SK-N-DZ (cell line): ENCODE measurements around the gene CCDC15.
"Not testable (repeated sequence)": the region's sequence is repeated elsewhere in the genome, so short reads cannot be mapped to it uniquely, and the experiment has no call there.

Experiments
- DNase-seq: peaks from one replicate; pipeline ENCODE4 v3.0.0-alpha.2; 2015; ENCODE audit warnings: low spot score

The CCDC15 gene

DNA sequence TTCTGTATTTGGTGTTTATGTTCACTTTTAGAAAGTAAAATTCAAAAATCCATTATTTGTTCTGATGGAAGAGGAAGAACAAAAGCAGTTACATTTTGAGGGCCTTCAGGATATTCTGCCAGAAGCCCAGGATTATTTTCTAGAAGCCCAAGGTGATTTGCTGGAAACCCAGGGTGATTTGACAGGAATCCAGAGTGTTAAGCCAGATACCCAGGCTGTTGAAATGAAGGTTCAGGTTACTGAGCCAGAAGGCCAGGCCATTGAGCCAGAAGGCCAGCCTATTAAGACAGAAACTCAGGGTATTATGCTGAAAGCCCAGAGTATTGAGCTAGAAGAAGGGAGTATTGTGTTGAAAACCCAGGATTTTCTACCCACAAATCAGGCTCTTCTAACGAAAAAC, 33.1 kb downstream of the CCDC15 start:
- DNase-seq, result no peak

DNA sequence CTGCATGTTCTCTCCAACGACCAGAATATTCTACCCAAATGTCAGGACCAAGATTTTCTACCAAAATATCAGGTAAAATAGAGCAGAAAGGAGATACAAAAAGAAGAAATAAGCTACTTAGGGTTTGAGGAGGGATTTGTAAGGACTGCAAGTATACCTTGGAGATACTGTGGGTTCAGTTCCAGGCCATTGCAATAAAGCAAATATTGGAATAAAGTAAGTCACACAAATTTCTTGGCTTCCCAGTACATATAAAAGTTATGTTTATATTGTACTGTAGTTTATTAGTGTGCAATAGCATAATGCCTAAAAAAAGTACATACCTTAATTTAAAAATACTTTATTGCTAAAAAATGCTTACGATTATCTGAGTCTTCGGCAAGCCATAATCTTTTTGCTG, 34.1 kb downstream of the CCDC15 start:
- no peak for DNase-seq

DNA sequence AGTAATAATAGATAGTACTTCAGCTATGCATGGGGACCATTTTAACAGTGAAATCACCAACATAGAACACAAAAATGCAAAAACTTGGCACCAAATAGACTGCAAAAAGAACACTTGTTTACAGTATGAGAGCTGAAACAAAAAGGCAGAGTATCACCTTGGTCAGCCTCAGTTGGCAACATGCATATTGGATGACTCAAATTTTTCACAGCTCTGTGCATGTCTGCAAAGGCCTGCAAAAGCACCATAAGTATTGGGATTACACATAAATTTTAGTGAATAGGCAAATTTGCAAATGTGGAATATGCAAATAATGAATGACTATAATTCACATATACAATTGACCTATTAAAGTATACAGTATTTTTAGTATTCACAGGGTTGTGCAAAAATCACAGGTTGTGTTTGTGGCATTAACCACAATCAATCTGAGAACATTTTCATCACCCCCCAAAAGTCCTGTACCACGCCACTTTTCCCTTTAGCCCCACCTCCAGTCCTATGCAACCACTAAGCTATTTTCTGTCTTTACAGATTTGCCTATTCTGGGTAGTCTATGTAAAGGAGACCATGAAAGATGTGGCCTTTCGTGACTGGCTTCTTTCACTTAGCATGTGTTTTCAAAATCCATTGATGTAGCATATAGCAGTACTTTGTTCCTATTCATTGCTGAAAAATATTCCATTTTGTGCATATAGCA, 47.2 kb downstream of the CCDC15 start:
- DNase-seq, result no peak

DNA sequence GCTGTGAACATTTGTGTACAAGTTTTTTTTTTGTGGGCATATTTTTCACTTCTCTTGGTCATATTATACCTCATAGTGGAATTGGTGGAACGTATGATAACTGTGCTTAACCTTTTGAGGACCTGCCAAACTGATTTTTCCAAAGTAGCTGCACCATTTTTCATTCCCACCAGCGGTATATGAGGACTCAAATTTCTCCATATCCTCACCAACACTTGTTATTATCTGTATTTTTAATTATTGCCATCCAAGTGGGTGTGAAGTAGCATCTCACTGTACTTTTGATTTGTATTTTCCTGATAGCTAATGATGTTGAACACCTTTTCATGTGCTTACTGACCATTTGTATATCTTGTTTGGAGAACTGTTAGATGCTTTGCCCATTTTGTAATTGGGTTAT, 47.8 kb downstream of the CCDC15 start:
- no peak for DNase-seq

DNA sequence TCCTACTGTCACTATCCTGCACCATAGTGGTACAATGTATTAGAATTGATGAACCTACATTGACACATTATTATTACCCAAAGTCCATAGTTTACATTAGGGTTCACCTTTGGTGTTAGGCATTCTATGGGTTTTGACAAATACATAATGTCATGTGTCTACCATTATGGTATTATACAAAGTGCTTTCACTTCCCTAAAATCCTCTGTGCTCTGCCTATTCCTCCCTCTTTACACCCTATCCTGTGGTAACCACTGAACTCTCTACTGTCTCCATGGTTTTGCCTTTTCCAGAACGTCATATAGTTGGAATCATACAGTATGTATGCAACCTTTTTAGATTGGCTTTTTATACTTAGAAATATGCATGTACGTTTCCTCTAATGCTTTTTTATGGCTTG, 51.5 kb downstream of the CCDC15 start:
- no peak for DNase-seq

DNA sequence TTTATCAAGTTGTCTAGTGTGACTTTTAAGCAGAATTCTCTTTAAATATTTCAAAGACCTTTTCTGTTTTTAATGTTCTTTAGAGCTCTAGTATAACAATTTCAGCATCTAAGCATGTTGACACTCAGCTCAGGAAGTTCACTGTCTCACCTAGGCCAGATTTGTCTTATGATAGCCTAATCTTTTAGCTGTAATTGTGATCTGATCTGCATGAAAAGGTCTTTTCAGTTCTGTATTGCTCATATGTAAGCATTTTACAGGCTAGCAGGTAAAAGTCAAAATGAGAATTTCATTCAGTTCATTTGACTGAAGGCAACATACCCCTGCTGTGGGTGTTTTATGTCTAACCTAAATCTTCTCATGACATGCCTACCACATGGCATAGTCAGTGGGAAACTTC, 62.4 kb downstream of the CCDC15 start:
- no peak for DNase-seq

DNA sequence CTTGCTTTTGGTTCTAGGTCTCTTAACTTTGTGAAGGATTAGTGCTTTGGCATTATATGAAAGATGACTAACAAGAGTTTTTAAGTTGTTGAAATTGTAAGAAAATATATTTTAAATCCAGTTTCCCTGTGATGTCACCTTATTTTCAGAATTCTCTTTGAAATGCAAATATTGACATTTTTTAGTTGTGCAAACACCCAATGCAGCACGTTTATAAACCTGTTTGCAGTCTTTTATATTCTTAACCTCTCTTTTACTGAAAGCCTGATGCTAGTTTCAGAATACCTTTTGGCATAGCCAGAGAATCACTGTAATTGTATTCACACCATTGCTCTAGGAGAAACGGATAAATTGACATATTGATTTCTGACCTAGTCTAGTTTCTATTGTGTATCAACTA, 66.3 kb downstream of the CCDC15 start:
- no peak for DNase-seq

DNA sequence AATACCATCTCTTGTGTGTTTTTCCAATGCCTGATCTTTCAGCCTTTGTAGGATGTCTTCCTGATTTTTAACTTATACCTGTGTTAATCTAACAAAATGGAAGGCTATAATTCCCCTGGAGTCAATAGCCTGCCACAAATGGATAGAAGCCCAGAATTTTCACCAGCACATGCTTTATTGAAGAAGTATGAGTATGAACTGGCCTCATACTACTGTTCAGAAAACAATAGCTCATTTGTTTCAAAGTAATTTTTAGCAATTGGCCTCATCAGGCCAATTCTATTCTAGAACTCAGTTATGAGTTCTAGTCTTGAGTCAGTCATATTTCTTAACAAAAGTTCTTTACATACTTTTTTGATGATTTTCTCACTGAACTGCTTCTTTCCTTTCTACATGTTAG, 68.5 kb downstream of the CCDC15 start:
- no peak for DNase-seq

DNA sequence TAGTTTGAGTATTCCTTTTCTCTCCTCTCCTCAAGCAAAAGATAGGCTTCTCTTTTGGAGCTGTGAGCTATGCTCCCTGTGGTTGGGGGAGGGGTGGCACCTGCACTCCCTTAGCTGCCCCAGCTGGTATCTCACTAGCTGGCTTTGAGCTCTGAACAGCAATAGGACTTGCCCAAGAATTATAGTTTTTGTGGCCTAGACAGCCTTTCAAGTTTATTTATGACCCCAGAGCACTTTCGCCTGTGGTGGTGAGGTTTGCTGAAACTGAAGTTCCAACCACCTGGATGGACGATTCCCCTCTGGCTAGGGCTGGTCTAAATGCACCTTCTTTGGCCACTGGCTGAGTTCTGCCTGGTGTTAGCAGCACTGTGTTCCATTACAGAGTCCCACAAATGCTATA, 72.0 kb downstream of the CCDC15 start:
- no peak for DNase-seq

DNA sequence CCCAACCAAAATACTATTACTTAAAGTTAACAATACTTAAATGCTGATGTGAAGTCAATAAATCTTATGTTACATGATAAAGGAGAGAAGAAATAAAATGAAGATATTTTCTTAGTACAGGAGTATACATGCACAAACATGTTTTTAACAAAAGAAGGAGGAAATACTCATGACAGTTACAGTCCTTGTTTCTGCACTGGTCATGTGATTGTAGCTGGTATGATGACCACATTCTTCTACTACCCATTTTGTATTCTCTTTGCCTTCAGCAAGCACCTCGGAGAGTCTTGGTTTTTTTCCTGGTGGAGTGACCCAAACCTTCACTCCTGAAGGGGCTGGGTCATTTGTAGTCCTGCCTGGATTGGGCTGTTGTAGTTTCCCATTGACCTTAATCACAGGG, 75.4 kb downstream of the CCDC15 start:
- not testable (repeated sequence) for DNase-seq

DNA sequence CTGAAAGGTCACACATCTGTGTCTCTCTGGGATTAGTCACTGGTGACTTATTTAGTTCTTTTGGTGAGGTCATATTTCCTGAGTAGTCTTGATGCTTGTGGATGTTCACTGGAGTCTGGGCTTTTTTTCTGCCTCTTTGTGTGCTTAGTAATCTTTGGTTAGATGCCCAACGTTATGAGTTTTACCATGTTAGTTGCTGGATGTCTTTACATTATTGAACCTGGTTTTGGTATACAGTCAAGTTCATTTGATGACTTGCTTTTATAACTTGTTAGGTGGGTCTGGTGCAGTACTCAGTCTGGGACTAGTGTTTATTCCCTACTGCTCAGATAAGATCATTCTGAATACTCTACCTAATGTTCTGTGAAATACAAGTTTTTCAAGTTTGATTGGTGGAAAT, 82.9 kb downstream of the CCDC15 start:
- DNase-seq, result no peak

DNA sequence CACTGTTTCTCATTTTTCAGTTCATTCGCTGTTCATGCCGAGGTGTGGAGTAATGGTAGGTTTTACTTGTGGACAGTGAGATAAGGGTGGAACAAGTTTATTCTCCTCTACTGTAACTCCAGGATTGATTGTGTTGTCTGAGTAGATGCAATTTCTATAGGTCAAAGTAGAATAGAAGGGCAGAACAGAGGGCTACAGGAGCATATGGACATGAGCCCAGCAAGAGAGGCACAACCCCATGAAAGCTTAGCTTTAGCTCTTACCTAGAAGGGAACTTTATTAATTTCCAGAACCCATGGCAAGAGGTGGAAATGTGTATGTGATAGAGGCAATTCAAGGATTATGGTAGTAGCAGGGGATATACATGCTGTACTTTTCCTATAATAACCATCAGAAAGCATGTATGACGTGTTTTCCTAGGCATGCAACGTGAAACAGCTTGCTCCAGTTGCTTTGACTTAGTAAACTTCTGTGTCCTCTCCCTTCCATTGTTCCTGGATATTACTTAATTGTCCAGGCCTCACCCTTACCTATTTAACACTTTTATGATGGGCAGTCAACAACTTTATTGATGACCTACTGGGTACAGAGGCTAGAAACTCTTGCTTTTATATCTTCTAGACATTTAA, 95.3 kb downstream of the CCDC15 start:
- DNase-seq, result no peak

DNA sequence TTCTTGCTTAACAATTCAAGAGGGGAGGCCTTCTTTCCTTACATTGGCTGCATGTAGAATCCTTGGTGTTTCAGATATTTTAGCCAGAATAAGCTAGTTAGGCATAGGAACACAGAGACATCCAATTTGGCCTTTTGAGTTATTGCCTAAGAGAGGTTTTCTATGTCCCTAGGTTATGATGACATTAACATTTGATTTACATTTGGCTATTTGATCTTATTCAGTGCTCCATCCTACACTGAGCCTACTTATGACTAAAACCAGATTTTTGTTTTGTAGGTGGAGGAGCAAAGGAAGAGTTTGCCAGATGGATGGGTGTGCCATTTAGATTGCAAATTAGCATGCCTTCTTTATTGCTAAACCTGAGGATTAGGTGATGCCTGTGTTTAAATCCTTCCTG, 98.0 kb downstream of the CCDC15 start:
- no peak for DNase-seq

DNA sequence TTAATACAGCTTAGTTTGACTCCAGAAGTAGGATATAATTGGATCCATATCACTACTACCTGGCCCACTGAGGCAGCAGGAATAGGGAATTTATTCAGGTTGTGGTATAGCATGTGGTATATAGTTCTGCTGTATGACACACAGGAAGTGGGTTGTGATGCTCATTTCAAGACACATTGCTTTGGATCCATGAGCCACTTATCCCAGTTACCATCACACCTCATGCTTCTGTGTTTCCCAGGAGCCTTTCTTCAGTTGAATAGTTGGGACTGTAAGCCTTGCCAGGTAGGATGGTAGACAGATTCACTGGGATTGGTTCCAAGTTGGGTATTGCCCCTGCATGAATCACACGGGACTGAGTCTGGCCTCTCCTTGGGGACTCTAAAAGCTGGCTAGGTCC, 99.2 kb downstream of the CCDC15 start:
- no peak for DNase-seq

DNA sequence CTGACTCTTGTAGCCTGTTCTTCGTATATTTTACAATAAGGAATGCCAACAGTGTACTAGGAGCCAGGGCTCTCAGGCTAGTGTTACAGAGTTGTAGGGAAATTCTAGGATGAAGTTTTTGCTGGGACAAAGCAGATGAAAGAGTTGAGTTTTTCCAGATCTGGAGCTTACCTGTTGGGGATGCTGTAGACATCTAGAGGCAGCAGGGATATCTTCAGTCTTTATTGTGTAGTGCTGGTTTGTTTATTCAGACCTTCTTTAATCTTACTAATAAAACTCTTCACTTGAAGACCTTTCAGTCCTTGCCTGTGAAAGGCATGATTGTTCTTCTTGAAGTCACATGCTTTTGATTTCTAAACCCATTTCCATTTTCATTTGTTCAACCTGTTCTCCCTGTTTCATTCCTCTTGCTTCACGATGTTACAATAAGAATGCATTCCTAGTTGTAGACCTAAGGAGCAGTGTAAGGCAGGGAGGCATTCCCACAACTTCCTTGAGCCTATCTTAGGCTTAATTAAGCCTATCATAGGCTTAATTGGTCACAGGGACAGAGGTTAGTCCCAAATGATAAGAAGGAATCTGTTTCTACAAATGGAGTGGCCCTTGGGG, 101.2 kb downstream of the CCDC15 start:
- no peak for DNase-seq

DNA sequence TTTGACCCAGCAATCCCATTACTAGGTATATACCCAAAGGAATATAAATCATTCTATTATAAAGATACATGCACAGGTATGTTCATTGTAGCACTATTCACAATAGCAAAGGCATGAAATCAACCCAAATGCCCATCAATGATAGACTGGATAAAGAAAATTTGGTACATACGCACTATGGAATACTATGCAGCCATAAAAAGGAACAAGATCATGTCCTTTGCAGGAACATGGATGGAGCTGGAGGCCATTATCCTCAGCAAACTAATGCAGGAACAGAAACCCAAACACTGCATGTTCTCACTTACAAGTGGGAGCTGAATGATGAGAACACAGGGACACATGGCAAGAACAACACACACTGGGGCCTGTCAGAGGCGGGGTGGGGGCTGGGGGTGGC, 102.1 kb downstream of the CCDC15 start:
- DNase-seq, result not testable (repeated sequence)

DNA sequence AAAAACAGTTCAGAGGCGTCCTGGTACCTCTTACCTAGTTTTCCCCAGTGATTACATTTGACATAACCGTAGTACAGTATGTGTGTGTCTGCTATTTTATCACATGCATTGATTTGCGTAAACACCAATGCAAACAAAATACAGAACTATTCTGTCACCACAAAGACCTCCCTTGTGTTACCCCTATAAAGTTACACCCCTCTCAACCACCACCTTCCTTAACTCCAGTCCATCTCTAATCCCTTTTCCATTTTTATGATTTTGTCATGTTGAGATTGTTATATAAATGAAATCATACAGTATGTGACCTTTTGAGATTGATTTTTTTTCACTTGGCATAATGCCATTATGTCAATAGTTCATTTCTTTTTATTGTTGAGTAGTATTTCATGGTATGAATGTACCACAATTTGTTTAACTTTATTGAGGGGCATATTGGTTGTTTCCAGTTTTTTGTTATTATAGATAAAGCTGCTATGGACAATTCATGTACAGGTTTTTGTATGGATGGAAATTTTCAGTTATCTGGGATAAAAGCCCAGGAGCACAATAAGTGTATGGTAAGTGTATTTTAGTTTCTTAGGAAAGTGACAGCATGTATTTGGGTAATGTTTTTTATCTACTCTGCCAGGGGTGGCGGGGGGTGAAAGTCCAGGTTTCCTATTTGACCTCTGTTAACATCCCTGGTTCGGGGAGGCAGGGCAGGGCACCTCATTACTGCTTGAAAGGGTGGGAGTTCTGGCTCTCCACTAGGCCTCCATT, 103.1 kb downstream of the CCDC15 start:
- DNase-seq, result no peak

DNA sequence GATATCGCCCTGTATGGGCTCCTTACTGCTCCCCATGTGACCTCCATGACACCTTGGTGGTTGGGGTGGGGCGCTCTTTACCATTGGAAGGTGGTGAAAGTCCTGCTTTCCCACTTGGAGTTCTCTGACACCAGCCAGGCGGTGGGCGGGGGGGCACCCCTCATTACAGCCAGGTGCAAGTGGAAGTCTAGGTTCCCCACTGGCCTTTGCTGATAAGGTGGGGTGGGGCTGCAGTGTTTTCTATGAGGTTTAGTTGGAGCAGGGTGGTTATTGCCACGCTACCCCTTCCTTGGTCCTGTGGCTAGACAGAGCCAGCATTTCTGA, 103.7 kb downstream of the CCDC15 start:
- DNase-seq, result no peak

DNA sequence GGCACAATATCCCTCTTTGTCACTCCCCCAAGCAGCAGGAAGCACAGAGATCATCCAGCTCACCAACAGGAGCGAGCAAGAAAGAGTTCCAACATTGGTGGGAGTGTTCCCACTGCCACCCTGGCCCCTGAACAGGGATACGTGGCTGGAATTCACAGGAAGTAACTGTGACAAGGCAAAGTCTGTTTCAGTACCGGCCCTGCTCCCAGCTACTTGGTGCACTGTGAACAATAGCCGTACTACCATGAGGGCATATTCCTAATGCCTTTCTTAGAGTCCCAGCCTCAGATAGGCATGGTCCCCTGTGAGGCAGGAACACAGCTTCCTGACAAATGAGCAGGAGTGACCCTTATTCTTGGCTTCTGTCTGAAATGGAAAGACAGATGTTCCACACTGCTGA, 107.3 kb downstream of the CCDC15 start:
- no peak for DNase-seq

DNA sequence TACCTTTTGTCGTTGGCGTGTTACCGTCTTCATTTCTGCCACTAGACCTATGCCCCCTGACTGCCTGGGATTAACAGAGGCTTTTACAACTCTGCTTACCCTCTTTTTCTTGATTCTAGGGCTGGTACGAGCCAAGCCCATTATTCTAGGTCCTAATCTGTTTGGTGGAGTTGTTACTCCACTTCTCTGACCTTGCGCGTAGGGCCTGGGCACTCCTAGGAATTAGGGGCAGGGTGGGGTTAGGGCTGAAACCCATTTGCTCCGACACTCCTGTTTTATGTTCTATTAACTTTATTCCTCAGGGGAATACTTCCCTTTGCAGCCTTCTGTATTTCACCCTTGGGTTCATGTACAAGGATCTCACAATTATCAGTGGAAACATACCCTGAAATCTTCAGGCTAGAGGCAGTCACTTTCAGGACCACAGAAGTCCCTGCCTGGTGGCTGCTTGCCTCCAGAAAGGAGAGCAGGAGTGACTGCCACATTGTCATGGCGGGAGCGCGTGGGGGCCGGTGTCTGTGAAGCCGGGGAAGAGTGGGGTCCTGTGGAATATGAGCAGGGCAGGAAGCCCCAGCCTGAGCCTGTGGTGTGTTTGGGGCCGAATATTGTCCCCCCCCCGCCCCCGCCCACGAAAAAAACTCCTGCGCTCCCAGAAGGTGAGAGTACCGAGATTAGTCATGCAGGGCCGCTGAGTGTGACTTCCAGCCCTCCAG, 108.4 kb downstream of the CCDC15 start:
- DNase-seq, result no peak

DNA sequence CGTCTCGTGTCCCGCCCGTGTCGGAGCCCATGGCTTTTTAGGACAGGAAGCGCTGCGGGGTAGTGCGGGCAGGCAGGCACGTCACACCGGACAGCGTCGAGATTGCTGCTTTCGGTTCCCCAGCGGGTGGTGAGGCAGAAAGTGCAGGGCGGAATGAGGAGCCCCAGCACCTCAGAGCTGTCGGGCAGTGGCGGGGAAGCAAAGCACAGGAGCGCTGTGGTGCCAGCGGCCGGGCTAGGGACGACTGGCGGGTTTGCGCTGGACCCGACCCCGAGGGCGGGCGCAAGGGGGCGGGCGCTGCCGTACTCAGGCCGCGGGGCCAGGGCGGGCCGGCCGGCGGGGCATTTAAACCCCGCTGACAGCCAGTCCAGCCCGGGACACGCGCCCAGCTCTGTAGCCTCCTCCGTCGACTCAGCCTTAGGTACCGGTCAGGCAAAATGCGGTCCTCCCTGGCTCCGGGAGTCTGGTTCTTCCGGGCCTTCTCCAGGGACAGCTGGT, 109.0 kb downstream of the CCDC15 start, which contains the start of gene SLC37A2:
Gene SLC37A2 (plus strand): TSS at position 375 of the 498 bp plus-strand sequence. CDS start 63 bp downstream, at position 438.
- peak; percentile 8 for DNase-seq
